Measurements from ENCODE around the gene UGT1A9.
"Not testable (repeated sequence)": the region's sequence is repeated elsewhere in the genome, so short reads cannot be mapped to it uniquely, and the experiment has no call there.

- TF ChIP-seq PKNOX1 (IDR thresholded peaks at IDR 0.05); FOXM1 (IDR thresholded peaks at IDR 0.05; ENCODE audit: borderline replicate concordance); SP1 (IDR thresholded peaks at IDR 0.05); FOXA1 (IDR thresholded peaks at IDR 0.05); NFRKB (IDR thresholded peaks at IDR 0.05); TARDBP (IDR thresholded peaks at IDR 0.05); SUZ12 (IDR thresholded peaks at IDR 0.05): not testable (repeated sequence)
These were observed 79.7 kb downstream of the UGT1A9 start for GRCh38 chr2:233751212-233752009.

All from HEK293T (cell line).